PFSK-1 (cell line): ENCODE results near the gene EFCC1.

Source experiments
- FOXP2 ChIP-seq: optimal IDR thresholded peaks from 2 replicates; pipeline ENCODE3; 2011; ENCODE audit warnings: borderline replicate concordance, control low read depth, inconsistent platforms; ENCODE audit not compliant: insufficient read depth; ENCODE audit errors: extremely low read length, extremely low read depth
- POLR2AphosphoS5 ChIP-seq: IDR thresholded peaks from 2 replicates; pipeline ENCODE4 v1.6.1; 2012; ENCODE audit warnings: low read depth, mild to moderate bottlenecking, control low read depth, low read length, moderate library complexity
- SIN3A ChIP-seq: IDR thresholded peaks from 2 replicates; pipeline ENCODE4 v1.6.1; 2012; ENCODE audit warnings: mild to moderate bottlenecking, low read length, moderate library complexity, borderline replicate concordance; ENCODE audit not compliant: insufficient read depth
- TAF1 ChIP-seq: IDR thresholded peaks from 2 replicates; pipeline ENCODE4 v1.6.1; 2012; ENCODE audit warnings: low read length, control low read depth, borderline replicate concordance; ENCODE audit not compliant: insufficient read depth
- TF ChIP-seq, protein P1 (sequence below), 2 experiments: IDR thresholded peaks; 2 replicates each; pipeline versions ENCODE4 v1.6.1 to v1.8.0; 2011 to 2012; ENCODE audit warnings: low read depth in 2 of 2, low read length in 2 of 2, control low read depth in 1 of 2, inconsistent platforms in 1 of 2, mild to moderate bottlenecking in 1 of 2, moderate library complexity in 1 of 2; ENCODE audit not compliant: insufficient read depth in 1 of 2

Gene EFCC1

DNA sequence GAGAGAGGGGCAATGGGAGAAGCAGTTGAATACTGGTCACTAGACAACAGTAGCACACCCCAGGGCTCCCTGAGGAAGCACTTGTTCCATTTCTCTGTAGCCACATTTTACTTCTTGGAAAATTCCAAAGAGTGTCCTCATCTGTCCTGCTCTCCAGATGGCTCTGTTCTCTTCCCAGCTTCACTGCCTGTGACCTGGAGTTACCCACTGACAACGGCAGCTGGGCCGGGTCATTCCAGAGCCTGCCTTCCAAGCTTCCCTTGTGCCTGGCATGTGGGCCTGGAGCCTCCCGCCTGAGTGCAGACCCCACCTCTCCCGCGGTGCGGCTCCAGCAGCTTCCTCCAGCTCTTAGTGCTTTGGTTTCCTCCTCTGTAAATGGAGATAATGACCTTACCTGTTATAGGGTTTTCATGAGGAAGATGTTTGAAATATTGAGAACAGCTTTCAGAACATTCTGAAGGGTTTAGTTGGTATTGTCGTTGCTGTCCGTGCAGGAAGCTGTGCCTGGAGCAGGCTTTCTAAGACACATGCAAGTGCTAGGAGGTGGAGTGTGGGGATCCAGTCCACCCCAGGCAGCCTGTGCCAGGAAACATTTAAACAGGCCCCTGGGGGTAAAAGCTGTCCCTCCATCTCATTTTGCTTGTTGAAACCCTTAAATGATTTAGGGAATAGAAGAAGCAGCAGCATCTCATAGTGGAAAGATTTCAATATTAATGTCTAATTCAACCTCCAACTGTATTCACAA lies 24.8 kb downstream of the EFCC1 start:
- TF ChIP-seq, protein P1, sequence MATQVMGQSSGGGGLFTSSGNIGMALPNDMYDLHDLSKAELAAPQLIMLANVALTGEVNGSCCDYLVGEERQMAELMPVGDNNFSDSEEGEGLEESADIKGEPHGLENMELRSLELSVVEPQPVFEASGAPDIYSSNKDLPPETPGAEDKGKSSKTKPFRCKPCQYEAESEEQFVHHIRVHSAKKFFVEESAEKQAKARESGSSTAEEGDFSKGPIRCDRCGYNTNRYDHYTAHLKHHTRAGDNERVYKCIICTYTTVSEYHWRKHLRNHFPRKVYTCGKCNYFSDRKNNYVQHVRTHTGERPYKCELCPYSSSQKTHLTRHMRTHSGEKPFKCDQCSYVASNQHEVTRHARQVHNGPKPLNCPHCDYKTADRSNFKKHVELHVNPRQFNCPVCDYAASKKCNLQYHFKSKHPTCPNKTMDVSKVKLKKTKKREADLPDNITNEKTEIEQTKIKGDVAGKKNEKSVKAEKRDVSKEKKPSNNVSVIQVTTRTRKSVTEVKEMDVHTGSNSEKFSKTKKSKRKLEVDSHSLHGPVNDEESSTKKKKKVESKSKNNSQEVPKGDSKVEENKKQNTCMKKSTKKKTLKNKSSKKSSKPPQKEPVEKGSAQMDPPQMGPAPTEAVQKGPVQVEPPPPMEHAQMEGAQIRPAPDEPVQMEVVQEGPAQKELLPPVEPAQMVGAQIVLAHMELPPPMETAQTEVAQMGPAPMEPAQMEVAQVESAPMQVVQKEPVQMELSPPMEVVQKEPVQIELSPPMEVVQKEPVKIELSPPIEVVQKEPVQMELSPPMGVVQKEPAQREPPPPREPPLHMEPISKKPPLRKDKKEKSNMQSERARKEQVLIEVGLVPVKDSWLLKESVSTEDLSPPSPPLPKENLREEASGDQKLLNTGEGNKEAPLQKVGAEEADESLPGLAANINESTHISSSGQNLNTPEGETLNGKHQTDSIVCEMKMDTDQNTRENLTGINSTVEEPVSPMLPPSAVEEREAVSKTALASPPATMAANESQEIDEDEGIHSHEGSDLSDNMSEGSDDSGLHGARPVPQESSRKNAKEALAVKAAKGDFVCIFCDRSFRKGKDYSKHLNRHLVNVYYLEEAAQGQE (IDR thresholded peaks at IDR 0.05; ENCODE audit: insufficient read depth in 1 of 2, low read depth in 2 of 2, low read length in 2 of 2), result no peak
- no peak for TF ChIP-seq TAF1
- no peak for TF ChIP-seq POLR2AphosphoS5
- no peak for TF ChIP-seq SIN3A
- no peak for TF ChIP-seq FOXP2

DNA sequence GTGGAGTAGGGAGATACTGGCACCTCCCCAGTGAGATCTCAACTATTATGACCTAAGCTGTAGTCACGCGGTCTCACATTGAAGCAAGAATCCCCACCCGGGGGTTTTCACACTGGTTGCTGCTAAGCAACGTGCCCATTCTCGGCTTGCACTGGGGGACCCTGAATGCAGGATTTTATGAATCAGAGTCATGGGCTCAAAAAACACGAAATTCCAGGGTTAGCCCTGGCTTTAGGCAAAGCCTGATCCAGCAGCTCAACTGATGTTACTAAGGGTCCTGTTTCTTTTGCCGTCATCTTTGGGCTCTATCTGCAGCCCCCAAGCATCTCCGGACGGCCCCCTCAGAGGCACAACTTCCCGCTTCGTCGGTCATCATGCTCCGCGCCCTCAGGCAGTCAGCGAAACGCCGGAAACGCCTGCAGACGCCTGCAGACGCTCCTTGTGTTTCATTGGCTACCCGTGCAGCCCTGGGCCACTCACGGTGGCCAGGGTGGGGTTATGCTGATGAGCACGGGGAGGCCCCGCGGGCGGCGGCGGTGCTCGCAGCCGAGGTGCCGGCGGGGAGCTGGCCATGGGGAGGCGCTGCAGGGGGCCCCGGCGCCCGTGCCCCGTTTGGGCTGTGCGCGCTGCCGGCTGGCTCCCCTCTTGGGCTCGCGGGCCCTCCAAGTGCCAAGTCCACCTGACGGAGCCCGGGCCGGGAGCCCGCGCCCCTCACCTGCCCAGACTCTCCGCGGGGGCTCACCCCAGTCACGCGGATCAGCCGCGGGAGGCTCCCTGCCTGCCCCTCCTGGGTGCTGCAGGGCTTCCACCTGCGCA lies 25.8 kb downstream of the EFCC1 start:
- TF ChIP-seq FOXP2, result peak; percentile 26
- TF ChIP-seq, protein P1 (IDR thresholded peaks at IDR 0.05; ENCODE audit: insufficient read depth in 1 of 2, low read depth in 2 of 2, low read length in 2 of 2), result no peak

- no peak for TF ChIP-seq FOXP2
- no peak for TF ChIP-seq SIN3A
Measured at GRCh38 chr3:129027544-129027880, 26.4 kb downstream of the EFCC1 start.

DNA sequence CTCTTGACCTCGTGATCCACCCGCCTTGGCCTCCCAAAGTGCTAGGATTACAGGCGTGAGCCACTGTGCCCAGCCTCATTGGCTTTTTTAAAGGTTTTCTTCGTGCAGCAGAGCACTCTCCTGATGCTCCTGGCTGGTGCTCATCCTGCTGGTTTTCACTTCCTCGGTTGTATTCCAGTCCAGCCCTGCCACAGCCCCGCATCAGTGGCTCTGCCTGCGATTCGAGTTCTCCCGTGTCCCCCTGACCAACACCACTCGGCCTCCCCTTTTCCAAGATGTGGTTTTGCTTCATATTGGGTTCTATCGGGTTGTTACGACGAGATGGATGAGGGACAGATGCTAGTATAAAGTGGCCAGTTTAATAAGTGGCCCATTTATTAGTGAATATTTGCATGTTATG lies 27.8 kb downstream of the EFCC1 start:
- TF ChIP-seq TAF1 (no peak), POLR2AphosphoS5 (no peak), SIN3A (no peak), FOXP2 (no peak)
- TF ChIP-seq, protein P1 (IDR thresholded peaks at IDR 0.05; ENCODE audit: insufficient read depth in 1 of 2, low read depth in 2 of 2, low read length in 2 of 2), result no peak

DNA sequence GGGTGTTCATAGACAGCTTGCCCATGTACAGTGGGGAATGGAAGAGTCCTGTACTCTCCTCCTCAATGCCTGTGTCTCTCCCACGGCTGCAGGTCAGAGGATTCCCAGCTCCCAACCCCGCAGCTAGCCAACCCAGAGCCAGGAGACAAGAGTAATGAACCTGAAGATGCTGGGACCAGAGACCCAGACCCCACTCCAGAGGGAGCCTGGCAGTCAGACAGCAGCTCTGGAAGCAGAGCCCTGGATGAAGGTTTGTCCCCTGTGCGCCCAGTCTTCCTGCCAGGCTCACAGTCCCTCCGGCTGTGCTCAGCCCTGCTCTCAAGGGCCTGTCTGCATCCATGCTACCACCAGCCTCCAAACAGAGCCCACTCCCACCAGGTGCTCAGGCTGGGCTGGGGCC lies 29.5 kb downstream of the EFCC1 start:
- TF ChIP-seq FOXP2 (no peak), POLR2AphosphoS5 (no peak), TAF1 (no peak), SIN3A (no peak)
- TF ChIP-seq, protein P1 (IDR thresholded peaks at IDR 0.05; ENCODE audit: insufficient read depth in 1 of 2, low read depth in 2 of 2, low read length in 2 of 2), result no peak
